Measurements from ENCODE around the gene FAM186B.

FAM186B gene

GRCh38 chr12:49566361-49566760 is 39.1 kb downstream of the FAM186B start:
- DNase-seq = no peak

DNA sequence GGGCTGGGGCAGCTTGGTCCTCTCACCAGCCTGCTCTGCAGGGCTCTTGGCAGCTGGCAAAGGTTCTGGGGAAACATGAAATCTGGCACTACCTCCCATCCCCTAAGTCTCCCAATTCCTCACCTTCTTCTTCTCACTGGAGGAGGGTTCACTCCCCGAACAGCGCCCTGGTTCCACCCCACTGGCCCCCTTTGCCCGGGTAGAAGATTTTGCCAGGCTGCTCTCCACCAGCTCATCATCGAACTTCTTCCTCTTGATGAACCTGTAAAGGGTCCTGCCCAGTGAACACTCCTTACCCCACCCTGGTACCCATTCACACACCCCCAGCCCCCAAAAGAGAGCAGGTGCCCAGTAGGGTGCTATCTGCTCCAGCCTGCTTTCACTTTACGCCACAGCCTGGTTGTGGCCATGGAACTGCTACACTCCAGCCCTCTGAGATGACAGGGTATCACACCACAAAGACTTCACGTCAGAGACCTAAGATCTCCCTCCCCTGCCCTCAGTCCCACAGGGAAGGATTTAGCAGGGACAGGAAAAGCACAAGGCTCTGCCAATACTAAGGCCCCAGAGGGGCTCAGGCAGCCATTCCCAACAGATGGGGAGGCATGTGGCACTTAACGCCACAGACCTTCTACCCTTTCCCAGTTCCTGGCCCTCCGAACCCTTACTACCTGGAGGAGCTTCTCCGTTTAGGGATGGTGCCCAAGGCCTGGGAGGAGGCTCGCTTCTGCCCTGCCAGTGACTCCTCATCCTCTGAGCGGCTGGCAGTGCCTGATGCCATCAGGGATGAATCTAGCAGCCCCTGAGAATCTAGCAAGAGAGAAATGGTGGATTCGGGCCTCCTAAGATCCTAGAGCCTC is 39.8 kb downstream of the FAM186B start:
- no peak for DNase-seq

DNA sequence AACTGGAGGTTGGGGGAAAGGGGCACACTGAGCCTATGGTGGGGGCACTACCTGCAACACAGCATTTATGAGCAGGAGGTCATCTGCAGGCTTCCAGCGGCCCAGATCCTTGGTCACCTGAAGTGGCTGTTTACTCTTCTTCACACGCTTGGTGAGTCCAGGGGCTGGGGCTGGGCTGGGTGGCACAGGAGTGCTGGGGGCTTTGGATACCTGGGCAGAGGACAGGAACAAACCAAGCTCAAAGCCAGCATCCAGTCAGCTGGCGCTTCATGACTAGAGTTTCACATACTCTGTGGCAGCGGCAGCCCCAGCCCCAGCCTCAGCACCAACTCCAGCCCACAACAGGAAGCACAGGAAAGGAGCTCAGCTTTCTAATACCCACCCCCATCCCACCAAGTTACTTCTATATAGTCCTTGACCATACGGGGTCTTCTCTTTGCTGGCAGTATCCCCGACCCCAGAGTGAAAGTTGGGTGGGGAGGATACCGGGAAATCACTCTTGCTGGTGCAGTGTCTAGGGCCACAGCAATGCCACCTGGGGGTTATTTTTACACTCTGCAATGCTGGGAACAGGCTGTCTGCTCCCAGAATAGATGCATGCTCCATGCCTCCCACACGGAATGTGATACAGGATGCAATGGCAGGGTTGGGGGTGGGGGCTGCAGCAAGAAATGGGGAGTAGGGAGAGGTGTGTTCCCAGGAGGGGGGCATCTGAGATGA is 40.6 kb downstream of the FAM186B start:
- no peak for DNase-seq

GRCh38 chr12:49563951-49564685 is 41.3 kb downstream of the FAM186B start:
- DNase-seq = no peak

DNA sequence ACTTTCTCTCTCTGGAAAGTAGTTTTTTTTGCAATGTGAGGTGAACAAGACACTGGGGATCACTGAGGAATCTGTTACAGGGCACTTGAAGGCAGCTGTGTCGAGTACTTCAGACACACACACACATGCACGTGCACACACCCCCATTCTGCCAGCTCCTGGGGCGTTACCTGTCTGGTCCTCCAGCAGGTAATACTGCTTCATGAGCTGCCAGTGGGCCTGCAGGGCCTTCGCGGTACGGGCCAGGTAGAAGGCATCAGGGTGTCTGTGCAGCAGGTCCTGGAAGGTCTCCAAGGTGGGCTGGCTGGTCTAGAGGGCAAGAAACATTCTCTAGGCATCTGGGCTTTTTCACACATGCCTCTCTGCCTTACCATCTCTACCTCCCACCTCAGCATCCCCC is 42.6 kb downstream of the FAM186B start:
- DNase-seq = no peak

DNA sequence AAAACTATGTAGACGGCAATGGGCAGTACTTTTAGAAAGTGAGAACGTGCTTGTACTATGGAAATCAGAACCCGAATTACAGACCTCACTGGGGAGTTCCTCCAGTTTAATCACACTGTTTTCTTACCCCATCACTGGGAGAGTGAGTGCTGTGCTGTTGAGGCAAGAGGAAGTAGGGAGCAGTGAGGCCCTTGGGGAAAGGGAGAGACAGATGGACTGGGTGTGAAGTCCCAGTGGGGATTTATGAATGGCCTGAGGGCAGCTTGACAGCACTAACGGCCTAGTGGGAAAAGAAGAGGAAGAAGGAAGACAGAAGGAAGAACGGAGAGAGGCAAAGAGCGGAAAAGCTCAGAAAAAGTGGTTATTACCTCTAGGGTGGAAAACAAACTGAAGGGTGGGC is 43.2 kb downstream of the FAM186B start:
- no peak for DNase-seq

- DNase-seq = no peak
Measured at GRCh38 chr12:49560695-49561094, 44.7 kb downstream of the FAM186B start.

DNA sequence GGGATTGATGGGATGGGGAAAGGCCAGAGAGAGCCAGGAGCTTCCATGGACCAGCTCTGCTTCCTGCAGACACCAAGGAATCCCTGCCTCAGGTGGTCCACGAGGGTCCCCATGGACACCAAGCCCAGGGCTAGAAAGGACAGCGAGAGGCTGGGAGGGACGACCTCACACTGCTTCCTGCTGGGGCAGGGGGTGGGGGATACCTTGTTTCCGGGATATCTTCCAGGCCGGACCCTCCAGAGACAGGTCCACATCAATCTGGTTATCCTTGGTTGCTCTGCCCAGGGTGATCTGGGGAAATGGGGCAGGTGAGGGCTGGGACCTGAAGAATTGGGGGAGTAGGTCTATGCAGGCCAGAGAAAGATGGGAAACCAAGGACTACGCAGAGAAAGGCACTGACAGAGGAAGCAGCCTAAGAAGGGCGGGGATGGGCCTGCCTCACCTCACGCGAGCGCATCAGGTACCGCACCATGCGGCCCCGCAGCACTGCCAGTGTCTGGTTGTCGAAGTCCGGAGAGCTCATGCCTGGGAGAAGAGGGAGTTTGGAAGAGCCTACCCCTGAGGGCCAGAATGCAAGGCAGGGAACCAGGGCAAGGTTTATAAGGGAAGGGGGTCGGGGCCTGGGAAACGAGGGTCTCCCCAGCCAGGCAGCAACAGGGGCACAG is 46.3 kb downstream of the FAM186B start:
- DNase-seq = no peak

DNA sequence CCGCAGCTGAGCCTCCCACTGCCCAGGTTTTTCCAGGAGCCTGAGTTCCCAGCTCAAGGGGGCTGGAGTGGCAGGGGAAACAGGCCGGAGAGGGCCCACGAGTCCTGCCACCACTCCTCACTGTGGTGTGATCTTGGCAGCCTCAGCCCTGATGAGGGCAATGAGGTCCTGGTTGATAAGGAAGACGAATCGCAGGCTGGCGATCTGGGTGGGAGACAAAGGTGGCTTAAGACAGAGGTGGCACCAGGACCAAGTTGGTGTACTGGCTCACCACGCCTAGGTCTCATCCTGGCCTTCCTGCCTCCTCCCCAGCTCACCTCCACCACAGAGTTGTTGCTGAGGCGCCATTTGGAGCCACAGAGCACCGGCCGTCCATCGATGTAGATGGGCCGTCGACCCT is 46.9 kb downstream of the FAM186B start:
- no peak for DNase-seq

- DNase-seq = no peak
Measured at GRCh38 chr12:49557917-49558215, 47.6 kb downstream of the FAM186B start.

DNA sequence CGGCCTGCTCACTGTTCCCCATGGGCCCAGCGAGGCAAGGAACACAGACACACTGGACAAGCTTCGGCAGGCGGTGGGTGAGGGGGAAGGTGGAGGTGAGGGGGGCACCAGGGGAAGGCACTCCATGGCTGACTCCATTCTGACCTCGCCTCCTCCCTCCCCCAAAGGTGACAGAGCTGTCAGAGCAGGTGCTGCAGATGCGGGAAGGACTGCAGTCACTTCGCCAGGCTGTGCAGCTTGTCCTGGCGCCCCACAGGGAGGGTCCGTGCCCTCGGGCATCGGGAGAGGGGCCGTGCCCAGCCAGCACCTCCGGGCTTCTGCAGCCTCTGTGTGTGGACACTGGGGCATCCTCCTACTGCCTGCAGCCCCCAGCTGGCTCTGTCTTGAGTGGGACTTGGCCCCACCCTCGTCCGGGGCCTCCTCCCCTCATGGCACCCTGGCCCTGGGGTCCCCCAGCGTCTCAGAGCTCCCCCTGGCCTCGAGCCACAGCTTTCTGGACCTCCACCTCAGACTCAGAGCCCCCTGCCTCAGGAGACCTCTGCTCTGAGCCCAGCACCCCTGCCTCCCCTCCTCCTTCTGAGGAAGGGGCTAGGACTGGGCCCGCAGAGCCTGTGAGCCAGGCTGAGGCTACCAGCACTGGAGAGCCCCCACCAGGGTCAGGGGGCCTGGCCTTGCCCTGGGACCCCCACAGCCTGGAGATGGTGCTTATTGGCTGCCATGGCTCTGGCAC is 48.1 kb downstream of the FAM186B start:
- no peak for DNase-seq

- no peak for DNase-seq
Measured at GRCh38 chr12:49556391-49557186, 48.9 kb downstream of the FAM186B start.

DNA sequence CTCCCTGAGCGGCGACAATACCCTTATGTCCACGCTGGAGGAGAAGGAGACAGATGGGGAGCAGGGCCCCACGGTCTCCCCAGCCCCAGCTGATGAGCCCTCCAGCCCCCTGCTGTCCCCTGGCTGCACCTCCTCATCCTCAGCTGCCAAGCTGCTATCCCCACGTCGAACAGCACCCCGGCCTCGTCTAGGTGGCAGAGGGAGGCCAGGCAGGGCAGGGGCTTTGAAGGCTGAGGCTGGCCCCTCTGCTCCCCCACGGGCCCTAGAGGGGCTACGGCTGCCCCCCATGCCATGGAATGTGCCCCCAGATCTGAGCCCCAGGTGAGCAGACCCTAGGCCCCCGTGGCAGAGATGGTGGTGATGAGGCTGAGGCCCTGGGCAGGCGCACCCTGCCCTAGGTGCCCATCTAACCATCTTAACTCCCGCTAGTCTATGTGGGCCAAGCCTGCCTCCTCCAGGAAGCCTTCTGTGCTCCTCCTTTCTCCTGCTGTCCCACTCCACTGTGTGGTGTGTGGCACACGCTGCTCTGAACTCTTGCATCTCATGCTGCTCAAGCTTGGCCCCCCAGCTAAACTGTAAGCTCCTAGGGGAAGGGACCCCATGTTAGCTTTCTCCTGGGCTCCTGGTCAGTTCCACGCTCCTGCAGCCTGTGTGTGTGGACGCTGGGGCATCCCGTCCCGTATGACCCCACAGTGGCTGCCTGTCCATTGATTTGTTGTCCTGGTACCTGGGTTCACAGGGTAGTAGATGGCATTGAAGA is 49.6 kb downstream of the FAM186B start:
- no peak for DNase-seq

DNA sequence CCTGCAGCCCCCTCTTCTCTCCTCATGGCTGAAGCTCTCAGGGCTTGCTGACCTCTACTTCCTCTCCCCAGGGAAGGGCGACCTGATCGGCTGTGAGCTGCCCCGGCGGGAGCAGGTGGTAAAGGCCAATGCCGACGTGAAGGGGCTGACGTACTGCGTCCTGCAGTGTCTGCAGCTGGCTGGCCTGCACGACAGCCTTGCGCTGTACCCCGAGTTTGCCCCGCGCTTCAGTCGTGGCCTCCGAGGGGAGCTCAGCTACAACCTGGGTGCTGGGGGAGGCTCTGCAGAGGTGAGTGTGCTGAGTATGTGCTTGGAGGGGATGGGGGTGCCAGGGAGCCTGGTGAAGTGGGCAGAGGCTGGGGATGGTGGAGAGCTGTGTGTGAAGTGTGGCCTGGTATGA is 51.2 kb downstream of the FAM186B start:
- no peak for DNase-seq

DNA sequence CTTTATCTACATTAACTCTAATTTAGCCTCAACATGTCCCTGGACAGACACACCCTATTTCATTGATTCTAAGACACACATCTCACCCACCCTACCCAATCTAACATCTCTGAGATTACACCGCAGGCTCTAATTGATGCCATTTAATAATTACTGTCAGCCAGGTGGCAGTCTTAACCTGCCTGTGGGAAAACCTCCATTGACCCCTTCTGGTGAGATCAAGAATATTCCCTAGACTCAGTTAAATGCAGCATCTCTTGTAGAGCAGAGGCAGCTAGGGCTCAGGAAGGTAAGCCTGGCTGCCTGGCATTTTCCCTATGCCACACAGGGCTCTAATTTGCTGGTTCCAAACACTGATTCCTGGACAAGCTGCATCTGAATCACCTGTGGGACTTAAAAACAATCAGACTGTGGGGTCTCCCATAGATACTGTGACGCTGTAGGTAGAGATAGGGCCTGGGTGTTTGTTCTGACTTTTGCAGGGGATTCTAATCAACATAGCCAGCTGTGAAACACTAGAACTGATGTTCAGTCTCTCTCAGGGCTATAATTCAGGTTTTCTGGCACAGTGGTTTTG is 51.8 kb downstream of the FAM186B start:
- no peak for DNase-seq

DNA sequence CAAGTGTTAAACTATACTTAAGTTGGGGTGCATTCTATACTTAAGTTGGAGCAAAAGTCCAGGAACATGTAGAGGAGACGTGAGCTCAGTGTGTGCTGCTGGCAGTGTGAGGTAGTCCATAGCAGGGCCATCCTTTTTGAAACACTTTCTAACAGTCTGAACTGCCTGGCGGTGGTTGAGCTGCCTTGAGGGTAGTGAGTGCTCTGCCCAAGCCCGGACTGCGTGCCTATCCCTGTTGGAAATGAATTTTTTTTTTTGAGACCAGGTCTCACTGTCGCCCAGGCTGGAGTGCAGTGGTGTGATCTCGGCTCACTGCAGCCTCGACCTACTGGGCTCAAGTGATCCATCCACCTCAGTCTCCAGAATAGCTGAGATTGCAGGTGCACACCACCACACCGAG is 52.5 kb downstream of the FAM186B start:
- no peak for DNase-seq

DNA sequence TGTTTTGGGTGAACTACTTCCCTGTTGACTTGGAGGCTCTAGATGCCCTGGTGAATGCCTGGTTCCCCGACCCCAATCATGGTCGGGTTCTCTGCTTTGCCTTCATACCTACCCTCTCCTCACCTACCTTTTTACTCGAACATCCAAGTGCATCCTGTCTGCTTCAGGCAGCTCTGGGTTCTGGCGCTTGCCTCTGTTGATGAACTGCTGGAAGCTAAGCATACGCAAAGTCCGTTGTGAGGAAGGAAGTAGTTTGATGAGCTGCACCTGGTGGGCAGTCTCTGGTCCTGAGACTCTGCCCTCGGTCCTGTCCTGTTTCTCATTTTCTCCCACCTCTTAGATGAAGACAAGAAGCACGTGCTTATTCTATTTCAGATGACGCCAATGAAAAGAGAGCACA is 53.0 kb downstream of the FAM186B start:
- DNase-seq = no peak

DNA sequence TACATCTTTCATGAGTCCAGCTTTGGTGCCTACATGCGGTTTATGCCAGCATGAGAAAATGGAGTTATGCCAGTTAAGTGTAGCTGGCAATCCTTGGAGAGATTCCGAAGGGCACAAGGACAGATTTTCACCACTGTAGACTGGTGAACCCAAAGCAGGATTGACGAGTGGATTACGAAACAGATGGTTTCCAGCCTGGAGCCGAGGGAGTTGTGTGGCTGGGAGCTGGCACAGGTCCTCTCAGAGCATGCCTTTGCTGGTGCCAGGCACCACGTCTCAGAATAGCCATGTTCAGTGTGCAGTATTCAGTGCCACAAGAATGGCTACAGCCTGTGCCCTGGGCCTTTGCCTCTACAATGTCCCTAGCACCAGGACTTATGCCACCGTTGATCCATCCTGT is 53.4 kb downstream of the FAM186B start:
- DNase-seq = no peak

- no peak for DNase-seq
Measured at GRCh38 chr12:49550693-49551252, 54.7 kb downstream of the FAM186B start.

Data from GOT3 (cell line).